ENCODE data around the gene PSMC3.
A peak's percentile ranks its signal among the peaks of the same experiment; 100 is the strongest.

Gene PSMC3

DNA sequence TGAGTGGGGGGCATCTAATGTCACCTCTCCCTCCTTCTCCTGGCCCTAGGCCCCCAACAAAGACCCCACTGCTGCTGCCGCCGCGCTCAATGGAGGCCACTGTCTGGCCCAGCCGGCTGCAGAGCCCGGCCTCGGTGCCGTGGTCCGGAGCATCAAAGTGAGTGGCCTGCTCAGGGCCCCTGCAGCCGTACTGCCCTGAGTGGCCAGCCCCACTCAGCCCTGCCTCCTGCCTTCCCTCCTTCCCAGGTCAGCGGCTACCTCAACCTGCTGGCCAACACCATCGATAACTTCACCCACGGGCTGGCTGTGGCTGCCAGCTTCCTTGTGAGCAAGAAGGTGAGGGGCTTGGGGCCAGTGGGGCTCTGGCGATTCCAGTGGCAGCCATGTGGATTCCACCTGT, 12.9 kb downstream of the PSMC3 start:
- DNase-seq (ENCODE audit: low spot score), result no peak

DNA sequence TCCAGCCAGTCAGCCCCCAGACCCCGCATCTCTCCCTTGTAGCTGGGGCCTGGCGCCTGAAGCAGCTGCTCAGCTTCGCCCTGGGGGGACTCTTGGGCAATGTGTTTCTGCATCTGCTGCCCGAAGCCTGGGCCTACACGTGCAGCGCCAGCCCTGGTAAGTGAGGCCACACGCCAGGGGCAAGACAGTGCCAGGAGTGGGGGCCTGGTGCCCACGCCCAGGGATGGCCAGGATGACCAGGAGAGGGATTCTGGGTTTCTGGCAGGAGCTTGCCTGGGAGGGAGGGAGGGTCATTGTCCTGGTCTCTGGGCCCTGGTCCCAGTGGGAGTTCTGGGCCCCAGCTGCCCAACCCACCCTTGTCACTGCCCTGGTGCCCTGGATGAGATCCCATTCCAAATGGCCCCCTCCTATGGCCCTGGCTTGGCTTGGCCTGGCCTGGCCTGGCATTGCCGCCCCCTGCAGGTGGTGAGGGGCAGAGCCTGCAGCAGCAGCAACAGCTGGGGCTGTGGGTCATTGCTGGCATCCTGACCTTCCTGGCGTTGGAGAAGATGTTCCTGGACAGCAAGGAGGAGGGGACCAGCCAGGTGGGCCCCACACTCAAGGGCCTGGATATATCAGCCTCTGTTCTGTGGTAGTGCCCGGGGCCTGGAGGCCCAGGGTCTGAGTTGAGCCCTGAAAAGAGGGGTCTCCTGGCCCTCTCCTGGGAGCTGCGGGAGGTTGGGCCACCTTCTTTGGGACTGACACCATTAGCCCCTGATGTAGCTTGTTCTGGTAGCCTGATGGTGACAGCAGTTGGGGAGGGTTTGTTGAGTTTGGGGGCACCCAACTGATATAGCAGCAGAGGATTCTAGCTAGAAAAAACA, 14.1 kb downstream of the PSMC3 start:
- DNase-seq (ENCODE audit: low spot score), result peak; percentile 46

DNA sequence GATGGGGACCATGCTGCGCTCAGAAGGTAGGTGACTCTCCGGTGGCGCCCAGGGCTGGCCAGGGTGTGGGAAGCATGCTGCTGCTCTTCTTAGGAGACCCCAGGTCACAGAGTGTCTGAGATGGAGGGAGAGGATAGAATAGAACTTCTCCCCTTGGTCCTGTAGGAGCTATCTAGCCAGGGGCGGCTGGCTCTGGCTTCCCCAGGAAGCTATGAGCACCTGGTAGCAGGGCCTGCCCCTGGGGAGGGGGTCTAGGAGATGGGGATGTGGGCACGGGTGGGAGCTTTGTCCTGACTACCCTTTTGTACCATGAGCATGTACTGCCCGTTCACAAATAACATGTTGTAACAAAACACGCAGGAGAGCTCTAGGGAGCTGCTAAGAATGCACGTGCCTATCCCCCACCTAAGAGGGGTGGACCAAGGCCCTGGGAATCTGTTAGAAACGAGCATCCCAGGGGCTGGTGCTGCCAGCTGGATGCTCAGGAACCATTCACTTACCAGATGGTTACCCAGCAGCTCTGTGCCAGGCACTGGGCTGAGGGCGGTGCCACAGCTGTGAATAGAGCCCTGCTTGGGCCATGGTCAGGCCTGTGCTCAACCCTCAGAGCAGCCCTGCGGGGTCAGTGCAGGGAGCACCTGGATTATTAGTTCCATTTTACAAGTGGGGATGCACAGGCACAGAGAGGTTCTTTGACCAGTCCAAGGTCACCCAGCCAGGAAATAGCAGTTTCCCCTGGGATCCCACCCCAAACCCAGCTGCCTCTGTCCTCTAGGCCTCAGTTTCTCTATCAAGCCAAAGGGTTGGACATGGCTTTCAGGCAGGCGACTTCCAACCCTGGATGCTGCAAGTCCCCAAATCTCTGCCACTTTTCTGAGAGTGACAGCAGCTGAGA, 15.6 kb downstream of the PSMC3 start:
- no peak for DNase-seq (ENCODE audit: low spot score)

DNA sequence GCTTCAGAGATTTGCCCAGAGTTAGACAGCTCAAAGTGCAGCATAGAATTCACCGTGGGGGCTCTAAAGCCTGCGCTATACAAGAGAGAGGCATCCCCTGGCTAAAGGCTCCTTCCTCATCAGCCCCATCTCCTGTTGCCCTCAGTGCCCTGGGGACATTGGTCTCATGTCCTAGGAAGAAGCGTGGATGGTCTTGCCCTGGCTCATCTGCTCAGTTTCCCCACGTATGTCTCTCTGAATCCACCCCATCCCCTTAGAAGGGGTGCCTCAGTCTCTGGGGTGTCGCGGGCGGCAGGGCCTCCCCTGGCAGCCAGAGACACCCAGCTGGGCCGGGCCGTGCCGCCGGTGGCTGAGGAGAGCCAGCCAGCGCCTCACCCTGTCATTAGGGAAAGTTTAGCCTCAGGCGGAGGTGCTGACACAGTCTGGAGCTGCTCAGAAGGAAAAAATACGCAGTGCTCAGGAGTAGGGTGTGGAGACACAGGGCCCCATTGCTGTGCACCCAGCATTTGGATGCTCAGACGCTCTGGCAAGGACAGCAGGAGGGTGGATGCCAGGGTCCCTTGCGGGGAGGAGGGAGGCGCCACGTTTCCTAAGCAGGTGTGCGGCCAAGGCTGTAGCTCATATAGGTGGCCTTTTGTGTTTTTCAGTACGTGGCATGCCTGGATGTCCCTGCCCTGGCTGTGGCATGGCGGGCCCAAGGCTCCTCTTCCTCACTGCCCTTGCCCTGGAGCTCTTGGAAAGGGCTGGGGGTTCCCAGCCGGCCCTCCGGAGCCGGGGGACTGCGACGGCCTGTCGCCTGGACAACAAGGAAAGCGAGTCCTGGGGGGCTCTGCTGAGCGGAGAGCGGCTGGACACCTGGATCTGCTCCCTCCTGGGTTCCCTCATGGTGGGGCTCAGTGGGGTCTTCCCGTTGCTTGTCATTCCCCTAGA, 16.5 kb downstream of the PSMC3 start:
- DNase-seq (ENCODE audit: low spot score), result no peak

DNA sequence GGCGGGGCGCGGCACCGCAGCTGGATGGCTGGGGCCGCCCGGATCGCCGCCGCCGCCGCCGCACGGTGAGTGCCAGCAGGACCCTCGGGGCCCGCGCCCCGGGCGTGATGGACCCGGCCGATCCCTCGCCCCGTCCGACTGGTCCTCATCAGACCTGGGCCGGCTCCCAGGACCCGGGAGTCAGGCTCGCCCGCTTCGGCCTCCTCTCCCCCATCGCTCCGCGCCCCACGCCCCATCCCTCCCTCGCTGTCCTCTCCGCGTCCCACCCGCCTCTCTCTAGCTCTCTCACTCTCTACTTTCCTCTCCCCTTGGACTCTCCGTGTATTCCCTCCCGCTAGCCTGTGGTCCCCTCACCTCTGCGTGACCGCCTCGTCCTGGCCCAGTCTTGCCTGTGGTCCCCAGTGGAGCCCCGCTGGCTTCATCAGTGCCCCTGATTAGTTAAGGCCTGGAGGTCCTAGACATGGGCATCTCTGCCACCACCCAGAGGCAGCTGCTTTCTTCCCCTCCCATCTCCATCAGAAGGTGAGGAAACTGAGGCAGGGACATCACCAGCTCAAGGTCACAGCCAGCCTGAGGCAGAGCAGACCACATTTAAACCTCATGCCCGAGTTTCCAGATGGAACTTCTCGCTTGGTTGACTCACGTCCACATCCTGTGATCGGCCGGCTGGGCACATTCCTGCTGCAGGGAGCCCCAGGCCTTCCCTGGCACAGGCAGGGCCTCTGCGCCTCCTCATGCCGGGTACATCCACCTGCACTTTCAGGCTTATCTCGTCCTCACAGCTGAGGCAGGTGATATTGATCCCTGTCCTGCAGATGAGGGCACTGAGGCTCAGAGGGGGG, 17.4 kb downstream of the PSMC3 start:
- DNase-seq (ENCODE audit: low spot score), result no peak

DNA sequence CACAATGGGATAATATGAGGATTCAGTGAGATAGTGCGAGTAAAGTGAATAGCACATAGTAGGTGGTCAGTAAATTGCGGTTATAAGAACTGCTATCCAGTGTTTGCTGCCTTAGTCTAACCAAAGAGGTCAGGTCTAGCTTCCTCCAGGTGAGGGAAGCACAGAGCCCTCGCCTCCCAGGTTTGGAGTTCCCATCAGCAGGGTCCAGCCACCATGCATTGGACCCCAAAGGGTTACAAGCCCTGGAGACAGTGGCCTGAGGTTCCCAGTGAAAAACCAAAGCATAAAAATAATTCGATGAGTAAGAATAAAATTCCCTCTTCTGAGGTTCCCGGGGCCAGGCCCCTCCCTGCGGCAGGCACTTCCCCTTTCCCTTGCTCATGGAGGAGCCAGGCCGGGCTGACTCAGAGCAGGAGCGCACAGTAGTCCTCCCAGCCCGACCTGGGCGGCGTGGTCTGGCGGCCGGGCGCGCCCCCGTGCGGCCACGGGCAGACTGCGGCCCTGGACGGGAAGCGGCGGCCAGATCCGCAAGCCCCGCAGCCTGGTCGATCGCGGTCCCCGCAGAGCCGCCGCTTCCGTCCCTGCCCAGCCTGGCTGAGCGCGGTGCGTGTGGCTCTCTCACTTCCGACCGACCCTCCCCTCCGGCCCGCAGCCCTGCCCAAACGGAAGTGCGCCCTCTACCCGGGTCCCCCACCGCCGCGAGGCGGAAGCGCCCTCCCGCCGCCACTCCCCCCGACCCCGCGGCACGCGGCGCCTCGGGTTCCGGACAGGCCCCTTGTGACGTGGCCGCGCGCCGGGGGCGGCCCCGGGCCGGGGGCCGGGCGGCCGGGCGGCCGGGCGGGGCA, 18.3 kb downstream of the PSMC3 start, which contains the start of gene SLC39A13:
Gene SLC39A13, plus strand, starts transcription at position 845 of the 845 bp plus-strand sequence. CDS start 1,505 bp downstream, outside the sequence.
- DNase-seq (ENCODE audit: low spot score), result peak; percentile 87

DNA sequence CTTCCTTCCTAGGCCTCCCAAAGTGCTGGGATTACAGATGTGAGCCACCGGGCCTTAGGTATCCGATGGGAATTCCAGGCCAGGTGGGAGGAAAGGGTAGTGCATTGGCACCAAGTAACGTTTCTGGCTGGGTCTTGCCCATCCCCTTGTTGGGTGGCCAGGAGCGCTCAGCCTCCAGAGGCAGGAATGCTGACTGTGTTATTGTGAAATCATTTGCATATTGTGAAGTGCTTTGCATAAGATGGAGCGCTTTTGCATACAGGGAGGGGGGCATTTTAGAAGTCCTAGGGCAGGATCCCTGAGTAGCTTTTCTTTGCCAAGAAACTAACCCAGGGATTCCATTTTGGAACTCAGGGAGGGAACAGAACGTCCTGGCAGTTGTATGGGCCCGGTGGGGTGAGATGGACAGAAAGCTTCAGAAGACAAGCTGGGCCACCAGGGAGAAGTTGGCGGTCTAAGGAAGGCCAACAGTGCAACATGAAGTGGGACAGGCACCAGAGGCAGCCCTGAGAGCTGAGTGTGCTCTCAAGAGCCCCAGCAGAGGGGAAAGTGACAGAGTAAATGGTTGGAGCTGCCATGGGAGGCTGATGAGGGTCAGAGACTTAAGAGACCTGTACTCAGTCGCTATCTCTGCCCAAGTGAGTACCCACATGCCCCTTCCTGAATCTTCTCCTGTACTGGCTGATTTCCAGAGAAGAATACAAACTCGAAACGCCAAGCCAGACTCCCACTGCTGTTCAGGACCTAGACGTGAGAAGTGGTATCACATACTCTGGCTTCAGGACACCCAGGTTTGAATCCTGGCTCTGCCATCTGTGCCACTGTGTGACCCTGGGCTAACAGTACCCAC, 19.1 kb downstream of the PSMC3 start:
- DNase-seq (ENCODE audit: low spot score), result no peak

DNA sequence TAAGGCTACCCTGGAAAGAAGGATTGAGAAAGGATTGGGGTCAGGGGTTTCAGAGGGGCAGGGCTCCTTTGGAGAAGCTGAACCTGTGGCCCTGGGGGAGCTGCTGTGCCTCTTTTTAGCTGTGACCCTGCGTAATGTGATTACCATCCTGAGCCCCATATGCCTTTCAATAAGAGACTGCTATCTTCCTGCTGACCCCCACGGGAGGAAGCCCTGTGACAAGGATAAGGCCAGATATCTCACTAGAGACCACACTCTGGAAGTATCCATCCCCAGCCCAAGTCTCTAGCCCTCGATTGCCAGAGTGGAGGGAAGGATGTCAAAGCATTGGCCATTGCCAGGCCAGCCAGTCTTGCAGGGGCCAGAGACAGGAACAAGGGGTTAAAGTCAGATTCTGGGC, 22.7 kb downstream of the PSMC3 start:
- no peak for DNase-seq (ENCODE audit: low spot score)

DNA sequence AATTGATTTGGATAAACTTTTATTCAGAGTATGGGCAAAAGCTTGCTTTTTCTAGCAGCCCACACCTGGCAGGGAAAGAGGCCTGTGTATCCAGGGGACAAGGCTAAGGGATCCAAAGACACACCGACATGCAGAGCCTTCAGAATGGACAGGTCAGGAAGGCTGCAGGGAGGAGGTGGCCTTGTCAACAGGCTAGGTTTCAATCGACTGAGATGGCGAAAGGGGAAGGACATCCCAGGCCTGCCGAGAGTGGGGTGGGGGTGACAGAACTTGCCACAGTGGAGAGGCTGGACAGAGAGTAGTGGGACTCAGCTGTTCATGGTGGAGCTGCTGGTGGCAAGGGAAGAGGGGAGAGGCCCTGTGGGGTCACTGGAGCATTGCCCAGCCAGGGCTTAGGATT, 23.1 kb downstream of the PSMC3 start:
- DNase-seq (ENCODE audit: low spot score), result no peak

DNA sequence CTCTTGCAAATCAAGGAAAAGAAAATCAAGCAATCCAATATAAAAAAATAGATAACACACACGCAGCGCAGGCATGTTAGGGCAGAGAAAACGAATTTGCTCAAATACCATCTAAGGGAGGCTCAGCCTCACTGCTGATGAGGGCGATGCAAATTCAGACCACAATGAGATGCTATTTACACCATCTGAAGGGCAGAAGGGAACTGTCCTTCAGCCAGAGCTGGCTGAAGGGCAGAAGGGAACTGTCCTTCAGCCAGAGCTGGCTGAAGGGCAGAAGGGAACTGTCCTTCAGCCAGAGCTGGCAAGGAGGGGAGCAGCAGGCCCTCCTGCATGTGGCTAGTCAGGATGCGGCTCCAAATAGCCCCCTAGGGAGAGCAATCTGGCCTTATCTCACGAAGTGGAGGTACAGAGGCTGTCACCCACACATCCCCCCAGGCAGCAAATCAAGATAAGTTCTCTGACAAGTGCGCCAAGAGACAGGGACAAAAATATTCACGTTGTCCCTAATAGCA, 25.4 kb downstream of the PSMC3 start:
- DNase-seq (ENCODE audit: low spot score), result no peak

DNA sequence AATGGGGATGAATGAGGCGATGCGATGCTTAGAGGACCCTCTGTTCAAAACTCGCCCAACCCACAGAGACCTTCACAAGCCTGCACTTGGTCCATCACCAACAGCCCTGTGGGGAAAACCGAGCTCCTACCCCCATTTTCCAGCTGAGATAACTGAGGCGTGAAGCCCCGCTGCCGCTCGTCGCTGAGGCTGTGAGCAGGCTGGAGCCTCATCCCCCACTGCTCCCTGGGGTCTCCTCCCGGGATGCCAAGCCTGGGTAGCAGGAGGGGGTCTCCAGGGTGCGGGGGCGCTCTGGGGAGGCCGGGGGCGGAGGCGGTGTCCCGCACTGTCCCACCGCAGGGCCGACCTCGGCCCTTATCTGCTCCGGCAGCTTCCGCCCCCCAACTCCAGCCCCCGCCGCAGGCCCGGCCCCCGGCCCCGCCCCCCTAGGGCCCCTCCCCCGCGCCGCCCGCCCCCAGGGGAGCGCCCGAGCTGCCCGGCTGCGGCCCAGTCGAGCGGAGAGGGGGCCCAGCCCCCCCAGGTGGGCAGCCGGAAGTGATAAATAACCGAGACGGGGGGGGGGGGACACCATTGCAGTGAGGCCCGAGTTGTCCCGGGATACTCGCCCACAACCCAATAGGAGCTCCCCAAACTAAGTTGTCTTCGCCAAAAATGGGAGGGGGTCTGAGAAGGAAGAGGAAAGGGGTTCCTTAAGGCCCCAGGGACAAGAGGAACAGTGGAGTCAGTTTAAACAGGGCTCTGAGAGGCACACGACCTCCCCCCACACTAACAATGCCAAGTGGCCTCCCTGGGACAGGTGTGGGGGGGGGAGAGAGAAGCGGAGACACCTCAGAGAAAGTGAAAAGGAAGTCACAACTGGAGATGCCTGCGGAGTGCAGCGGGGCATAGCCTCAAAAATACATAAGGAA, 26.1 kb downstream of the PSMC3 start:
- DNase-seq (ENCODE audit: low spot score), result peak; percentile 44

DNA sequence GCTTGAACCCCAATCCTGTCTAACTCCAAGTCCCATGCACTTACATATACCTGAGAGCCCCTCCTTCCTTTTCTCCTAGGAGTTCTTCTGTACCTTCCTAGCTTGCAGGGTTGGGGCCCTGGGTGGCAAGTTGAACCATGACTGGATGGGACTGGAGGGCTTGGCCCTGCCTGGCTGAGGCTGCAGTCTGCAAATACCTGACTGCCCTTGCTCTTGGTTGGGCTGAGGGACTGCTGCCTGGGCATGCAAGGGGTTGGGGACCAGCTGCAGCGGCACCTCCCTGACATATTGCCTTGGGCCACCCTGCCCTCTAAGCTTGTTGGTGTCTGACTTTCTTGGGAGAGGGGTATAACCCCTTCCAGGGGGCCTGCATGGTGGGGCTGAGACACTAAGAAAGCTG, 27.7 kb downstream of the PSMC3 start:
- no peak for DNase-seq (ENCODE audit: low spot score)

DNA sequence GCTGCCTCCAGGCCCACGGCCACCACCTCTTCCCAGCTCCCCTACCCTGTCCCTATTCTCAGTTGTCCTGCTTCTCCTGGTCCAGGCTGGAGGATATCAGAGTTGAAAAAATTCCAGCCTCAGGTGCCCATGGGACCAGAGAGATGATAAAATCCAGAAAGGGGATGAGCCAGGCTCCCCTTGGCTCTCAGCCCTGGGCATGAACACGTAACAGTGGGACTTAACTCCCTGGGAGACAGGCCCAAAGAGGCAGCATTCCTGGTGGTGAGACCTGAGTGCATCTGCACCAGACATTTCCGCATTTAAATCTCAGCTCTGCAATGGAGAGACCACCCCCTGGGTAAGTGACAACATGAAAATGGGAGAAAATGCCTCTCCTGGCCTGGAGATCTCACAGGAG, 28.2 kb downstream of the PSMC3 start:
- no peak for DNase-seq (ENCODE audit: low spot score)

DNA sequence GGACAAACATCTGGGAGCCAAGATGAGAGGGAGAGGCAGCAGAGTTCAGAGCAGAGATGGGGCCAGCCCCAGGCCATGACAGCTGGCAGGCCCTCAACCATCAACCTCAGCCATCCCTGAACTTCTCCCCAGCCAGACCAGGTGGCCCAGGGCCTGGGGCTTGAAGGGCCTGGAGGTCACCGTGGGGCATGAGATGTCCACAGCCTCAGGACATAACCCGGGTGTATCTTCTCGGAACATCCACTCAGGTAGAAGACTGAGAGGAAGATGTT, 30.3 kb downstream of the PSMC3 start:
- no peak for DNase-seq (ENCODE audit: low spot score)

DNA sequence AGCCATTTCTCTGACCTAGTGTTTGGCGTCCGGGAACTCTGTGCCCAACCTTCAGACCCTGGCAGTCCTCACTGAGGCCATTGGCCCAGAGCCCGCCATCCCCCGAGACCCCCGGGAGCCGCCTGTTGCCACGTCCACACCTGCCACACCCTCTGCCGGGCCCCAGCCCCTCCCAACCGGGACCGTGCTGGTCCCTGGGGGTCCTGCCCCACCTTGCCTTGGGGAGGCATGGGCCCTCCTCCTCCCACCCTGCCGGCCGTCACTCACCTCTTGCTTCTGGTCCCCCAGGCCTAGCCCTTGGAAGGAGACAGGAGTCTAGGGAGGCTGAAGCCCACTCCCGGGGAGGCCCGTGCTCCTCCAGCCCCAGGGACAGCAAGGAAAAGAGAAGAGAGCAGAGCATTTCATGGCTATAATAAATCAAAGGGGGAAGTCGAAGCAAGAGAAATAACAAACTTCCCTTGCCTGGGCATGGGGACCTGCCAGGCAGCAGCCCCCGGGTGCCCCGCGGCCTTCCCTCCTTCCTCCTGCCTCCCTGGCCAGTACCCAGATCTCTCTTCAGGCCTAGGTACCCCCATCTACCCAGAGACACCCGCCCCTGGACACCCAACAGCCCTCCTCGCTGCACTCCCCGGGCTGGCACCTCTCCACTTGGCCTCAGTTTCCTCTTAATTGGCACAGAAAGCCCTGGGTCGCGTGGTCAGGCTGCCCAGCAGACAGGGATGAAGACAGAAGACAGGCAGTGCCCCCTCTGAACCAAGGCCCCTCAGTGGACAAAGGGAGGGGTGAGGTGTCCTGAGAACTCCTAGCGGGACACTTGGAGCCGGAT, 30.8 kb downstream of the PSMC3 start:
- DNase-seq (ENCODE audit: low spot score), result no peak

DNA sequence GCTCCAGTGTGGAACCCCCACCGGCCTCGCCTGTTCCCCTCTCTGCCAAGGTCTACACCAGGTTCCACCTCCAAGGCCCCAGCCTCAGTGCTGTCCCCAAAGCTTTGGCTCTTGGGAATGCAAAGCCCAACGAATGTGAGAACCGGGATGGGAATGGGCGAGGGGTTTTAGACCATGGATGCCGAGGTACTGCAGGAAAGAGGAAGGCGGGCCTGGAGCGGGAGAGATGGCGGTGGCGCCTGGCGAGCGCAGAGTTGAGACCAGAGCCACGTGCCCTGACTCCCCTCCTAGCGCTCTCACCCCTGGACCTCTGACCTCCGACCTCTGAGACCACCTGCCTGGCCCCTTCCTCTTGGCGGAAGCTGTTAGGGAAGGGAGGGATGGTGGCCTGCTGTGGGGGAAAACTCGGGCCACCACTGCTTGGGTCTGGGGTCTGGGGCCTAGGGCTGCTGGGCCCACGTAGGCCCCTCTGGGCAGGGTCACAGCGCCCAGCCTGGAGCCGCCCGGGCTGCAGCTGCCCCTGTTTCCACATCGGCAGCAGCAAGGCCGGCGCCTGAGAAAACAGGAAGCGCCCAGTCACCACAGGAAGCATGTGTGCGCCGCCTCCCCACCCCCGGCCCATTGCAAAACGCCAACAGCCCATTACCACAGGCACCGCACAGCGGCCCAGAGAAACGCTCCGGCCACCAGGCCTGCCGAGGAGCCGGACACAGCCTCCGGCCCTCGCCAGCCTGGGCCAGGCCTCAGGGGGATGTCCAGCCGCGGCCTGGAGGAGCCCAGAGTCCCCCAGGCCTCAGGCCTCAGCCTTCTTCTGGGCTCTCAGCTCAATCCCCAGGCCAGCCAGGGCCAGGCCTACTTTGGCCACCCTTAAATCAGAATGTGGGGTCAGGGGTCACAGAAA, 31.7 kb downstream of the PSMC3 start:
- DNase-seq (ENCODE audit: low spot score), result peak; percentile 77

Data from CD4-positive, alpha-beta T cell treated with Interleukin-6 at 100 ng/mL for 8 hours (primary cell).